Heart left ventricle (tissue), 13 donors: Measurements from ENCODE around the gene SLC22A23.

Experiments used
- CTCF ChIP-seq, 12 donors: fragments of 200-600 bp; sonication (generic) in 4 of 12; IDR thresholded peaks; one replicate each; pipeline versions ENCODE4 v1.5.0 to v1.8.0; 2018 to 2022; ENCODE audit warnings: antibody characterized with exemption in 12 of 12, mild to moderate bottlenecking in 5 of 12
- POLR2A ChIP-seq, 2 donors: fragments of 450-650 bp; IDR thresholded peaks; one replicate each; pipeline ENCODE4 v1.6.1; 2017; ENCODE audit warnings: antibody characterized with exemption in 2 of 2, mild to moderate bottlenecking in 2 of 2, moderate library complexity in 2 of 2
- donor health status: ischemic (EF 13 %, LVEDD 7.1; RV severe dilation, severe dysfunction).
- donor health status: DM: no; HTN: yes; CAD: no.
- donor health status: DM: no; HTN: no; CAD: no.
- donor health status: ischemic (EF 25% LVEDD 6.9; RV normal size, moderate dysfunction).
- donor health status: ischemic (EF 25% LVEDD 5.7; RV mildly dilated, moderate dysfunction).
- donor health status: ischemic (EF 35%, LVEDD 5.7; RV mildly dilated, moderate dysfunction).
- donor health status: nonischemic (EF 11% LVEDD 7.7; RV severe dilation, severe dysfunction).
- donor health status: DM: yes; HTN: yes; CAD: no.
- donor health status: PGD.
- donor health status: ischemic (EF 29% LVEDD 5.4; RV normal size, mild dysfunction).
- donor health status: nonischemic (EF 23%, LVEDD 6.1; RV moderate dilation, normal function).

DNA sequence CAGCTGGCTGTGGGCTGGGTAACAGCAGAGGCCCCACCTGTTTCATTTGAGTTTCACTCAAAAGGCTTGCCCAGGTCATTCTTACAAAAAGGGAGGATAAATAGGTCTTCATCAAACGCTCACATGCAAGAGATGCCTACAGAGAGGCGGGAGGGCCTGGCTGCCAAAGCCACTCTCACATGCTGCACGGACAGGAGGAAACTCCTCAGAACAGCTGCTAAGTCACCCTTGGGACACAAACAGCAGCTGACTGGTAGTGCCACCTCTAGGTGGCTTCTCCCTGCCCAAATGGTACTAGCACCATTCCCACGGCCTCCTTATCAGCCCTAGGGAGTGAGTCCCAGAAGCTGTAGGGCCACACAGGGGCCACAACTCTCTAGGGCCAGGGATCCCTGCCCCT, 23.8 kb downstream of the SLC22A23 start:
- TF ChIP-seq CTCF (IDR thresholded peaks at IDR 0.05) (no peak), POLR2A (IDR thresholded peaks at IDR 0.05) (no peak)
